ENCODE measurements around the gene DHX58. TPM values are rescaled to one million over a fixed set of nuclear protein-coding genes. Genes with fewer than 3 reads are reported as not detected.

DHX58 gene
- total RNA-seq, 6 experiments from 2014 or later, result 4.0 to 5.3 (median 4.2) TPM

GRCh38 chr17:42068979-42069378 is 43.5 kb downstream of the DHX58 start:
- H3K27ac Mint-ChIP-seq, result no peak overlapping the region
- no peaks in the 10 kb centered on the region for H3K36me3 Mint-ChIP-seq (ENCODE audit: low read depth)
- no peak for DNase-seq
- no peak for TF ChIP-seq CTCF (IDR thresholded peaks at IDR 0.05)
- H3K4me1 Mint-ChIP-seq (ENCODE audit: low read depth), result peaks cover 8% of the 10 kb centered on the region; the same call in 1 of the 2 replicates
- peaks cover 45% of the 10 kb centered on the region for H3K27me3 Mint-ChIP-seq (ENCODE audit: insufficient read depth)
- H3K9me3 Mint-ChIP-seq, result no peaks in the 10 kb centered on the region
- H3K4me3 Mint-ChIP-seq, result no peak overlapping the region

- Mint-ChIP-seq H3K4me1 (ENCODE audit: low read depth) (no peaks in the 10 kb centered on the region), H3K4me3 (no peak overlapping the region), H3K27me3 (ENCODE audit: insufficient read depth) (peaks cover 39% of the 10 kb centered on the region), H3K9me3 (no peaks in the 10 kb centered on the region), H3K36me3 (ENCODE audit: low read depth) (no peaks in the 10 kb centered on the region), H3K27ac (no peak overlapping the region)
- peak; percentile 30 for DNase-seq
- peak; percentile 92 for TF ChIP-seq CTCF (IDR thresholded peaks at IDR 0.05)
Observed at GRCh38 chr17:42067371-42068091, 45.0 kb downstream of the DHX58 start.

GRCh38 chr17:42065201-42065600 is 47.3 kb downstream of the DHX58 start:
- no peak for DNase-seq
- H3K4me3 Mint-ChIP-seq, result no peak overlapping the region
- no peaks in the 10 kb centered on the region for H3K9me3 Mint-ChIP-seq
- peaks cover 37% of the 10 kb centered on the region for H3K27me3 Mint-ChIP-seq (ENCODE audit: insufficient read depth)
- H3K4me1 Mint-ChIP-seq (ENCODE audit: low read depth), result no peaks in the 10 kb centered on the region
- H3K36me3 Mint-ChIP-seq (ENCODE audit: low read depth), result no peaks in the 10 kb centered on the region
- TF ChIP-seq CTCF (IDR thresholded peaks at IDR 0.05), result no peak
- no peak overlapping the region for H3K27ac Mint-ChIP-seq

- no peaks in the 10 kb centered on the region for H3K9me3 Mint-ChIP-seq
- DNase-seq, result no peak
- H3K27me3 Mint-ChIP-seq (ENCODE audit: insufficient read depth), result peaks cover 28% of the 10 kb centered on the region
- H3K27ac Mint-ChIP-seq, result no peak overlapping the region
- no peaks in the 10 kb centered on the region for H3K36me3 Mint-ChIP-seq (ENCODE audit: low read depth)
- H3K4me3 Mint-ChIP-seq, result no peak overlapping the region
- H3K4me1 Mint-ChIP-seq (ENCODE audit: low read depth), result no peaks in the 10 kb centered on the region
- TF ChIP-seq CTCF (IDR thresholded peaks at IDR 0.05), result no peak
Observed at GRCh38 chr17:42062681-42063080, 49.8 kb downstream of the DHX58 start.

GRCh38 chr17:42061646-42062487 is 50.6 kb downstream of the DHX58 start:
- H3K27me3 Mint-ChIP-seq (ENCODE audit: insufficient read depth), result peaks cover 31% of the 10 kb centered on the region

More at GRCh38 chr17:42061646-42062487, 50.6 kb downstream of the DHX58 start:
- H3K36me3 Mint-ChIP-seq (ENCODE audit: low read depth), result no peaks in the 10 kb centered on the region
- H3K4me1 Mint-ChIP-seq (ENCODE audit: low read depth), result no peaks in the 10 kb centered on the region
- no peak overlapping the region for H3K4me3 Mint-ChIP-seq
- no peak for TF ChIP-seq CTCF (IDR thresholded peaks at IDR 0.05)
- no peaks in the 10 kb centered on the region for H3K9me3 Mint-ChIP-seq
- H3K27ac Mint-ChIP-seq, result no peak overlapping the region
- no peak for DNase-seq
